22Rv1 (cell line): ENCODE results near the gene DGKB.
A peak's percentile ranks its signal among the peaks of the same experiment; 100 is the strongest.

ENCODE experiments used
- H3K27ac ChIP-seq: fragments of 450-650 bp; 2 replicates; pipeline ENCODE4 v1.5.1; 2017
- CTCF ChIP-seq: fragments of 450-650 bp; IDR thresholded peaks from 2 replicates; pipeline ENCODE4 v1.5.1; 2017; ENCODE audit warnings: mild to moderate bottlenecking
- ZFX ChIP-seq: fragments of 450-650 bp; IDR thresholded peaks from 2 replicates; pipeline ENCODE4 v1.6.1; 2017; ENCODE audit warnings: antibody characterized with exemption, borderline replicate concordance

DGKB gene

GRCh38 chr7:14787551-14787950, 115.0 kb downstream of the DGKB start:
- no peak overlapping the region for H3K27ac ChIP-seq
- TF ChIP-seq ZFX (no peak), CTCF (no peak)

GRCh38 chr7:14786314-14786895, 116.1 kb downstream of the DGKB start:
- H3K27ac ChIP-seq, result no peak overlapping the region
- TF ChIP-seq CTCF (no peak), ZFX (no peak)

GRCh38 chr7:14777806-14778205, 124.7 kb downstream of the DGKB start:
- TF ChIP-seq CTCF (no peak), ZFX (no peak)
- no peak overlapping the region for H3K27ac ChIP-seq

- no peak overlapping the region for H3K27ac ChIP-seq
- no peak for TF ChIP-seq CTCF
- TF ChIP-seq ZFX, result no peak
These were observed 126.3 kb downstream of the DGKB start for GRCh38 chr7:14776266-14776665.

- TF ChIP-seq CTCF (no peak), ZFX (no peak)
- H3K27ac ChIP-seq, result no peak overlapping the region
These were observed 128.8 kb downstream of the DGKB start for GRCh38 chr7:14773729-14774271.

GRCh38 chr7:14770614-14771013, 131.9 kb downstream of the DGKB start:
- H3K27ac ChIP-seq, result no peak overlapping the region
- TF ChIP-seq CTCF (no peak), ZFX (no peak)

- H3K27ac ChIP-seq, result peak overlapping the region; percentile 33
- TF ChIP-seq CTCF (no peak), ZFX (no peak)
These were observed 133.3 kb downstream of the DGKB start for GRCh38 chr7:14769261-14769660.
